Breast epithelium (tissue), 3 donors: Measurements from ENCODE around the gene ARPIN.

ENCODE experiments used
- CTCF ChIP-seq, 3 donors: fragments of 450-650 bp; IDR thresholded peaks; one replicate each; pipeline ENCODE4 v1.5.1; 2016 to 2017; ENCODE audit warnings: antibody characterized with exemption in 3 of 3, mild to moderate bottlenecking in 3 of 3, moderate library complexity in 3 of 3
- POLR2A ChIP-seq: fragments of 450-650 bp; IDR thresholded peaks from one replicate; pipeline ENCODE4 v1.6.1; 2016; ENCODE audit warnings: antibody characterized with exemption, mild to moderate bottlenecking, moderate library complexity

GRCh38 chr15:89870006-89870405 lies 42.7 kb downstream of the ARPIN start:
- TF ChIP-seq CTCF (IDR thresholded peaks at IDR 0.05) (no peak), POLR2A (no peak)
